HG02623 (cell line): ENCODE measurements around the gene CHRNB2.

Experiments
- ATAC-seq: cut with Tn5 transposase; IDR thresholded peaks from one replicate; pipeline ENCODE4 v1.9.1; 2021; ENCODE audit warnings: moderate library complexity; ENCODE audit not compliant: unreplicated experiment

The CHRNB2 gene

GRCh38 chr1:154577346-154578057, 9.9 kb downstream of the CHRNB2 start:
- ATAC-seq: no peak

- ATAC-seq: no peak
Measured at GRCh38 chr1:154578058-154578418, 10.5 kb downstream of the CHRNB2 start.

- no peak for ATAC-seq
Measured at GRCh38 chr1:154579374-154579773, 11.8 kb downstream of the CHRNB2 start.

- no peak for ATAC-seq
Measured at GRCh38 chr1:154581766-154582165, 14.2 kb downstream of the CHRNB2 start.

- ATAC-seq: no peak
Measured at GRCh38 chr1:154582885-154583284, 15.3 kb downstream of the CHRNB2 start.

- no peak for ATAC-seq
Measured at GRCh38 chr1:154583773-154584172, 16.2 kb downstream of the CHRNB2 start.

- no peak for ATAC-seq
Measured at GRCh38 chr1:154584267-154584994, 16.9 kb downstream of the CHRNB2 start.

GRCh38 chr1:154586231-154586630, 18.7 kb downstream of the CHRNB2 start:
- ATAC-seq: no peak

GRCh38 chr1:154586641-154587040, 19.1 kb downstream of the CHRNB2 start:
- no peak for ATAC-seq

GRCh38 chr1:154589780-154590179, 22.2 kb downstream of the CHRNB2 start:
- ATAC-seq: no peak

GRCh38 chr1:154590756-154591155, 23.2 kb downstream of the CHRNB2 start:
- ATAC-seq: no peak

GRCh38 chr1:154591206-154591605, 23.6 kb downstream of the CHRNB2 start:
- ATAC-seq: no peak

GRCh38 chr1:154593390-154593789, 25.8 kb downstream of the CHRNB2 start:
- ATAC-seq: no peak

GRCh38 chr1:154594811-154595210, 27.2 kb downstream of the CHRNB2 start:
- no peak for ATAC-seq

- ATAC-seq: no peak
Measured at GRCh38 chr1:154595621-154596020, 28.0 kb downstream of the CHRNB2 start.

GRCh38 chr1:154598871-154599635, 31.5 kb downstream of the CHRNB2 start:
- no peak for ATAC-seq

GRCh38 chr1:154599658-154600057, 32.1 kb downstream of the CHRNB2 start:
- ATAC-seq: no peak

GRCh38 chr1:154603317-154603716, 35.7 kb downstream of the CHRNB2 start:
- no peak for ATAC-seq

GRCh38 chr1:154605534-154605933, 38.0 kb downstream of the CHRNB2 start:
- ATAC-seq: no peak

GRCh38 chr1:154607106-154607608, 39.6 kb downstream of the CHRNB2 start:
- no peak for ATAC-seq

GRCh38 chr1:154607609-154608396, 40.2 kb downstream of the CHRNB2 start, which contains the start of gene ADAR:
Gene ADAR (minus strand): TSS chr1:154608186. CDS start chr1:154608006, 180 bp downstream.
- ATAC-seq: peak; percentile 58
